ENCODE data around the gene RANBP9. TPM values are rescaled to one million over a fixed set of nuclear protein-coding genes. Genes with fewer than 3 reads are reported as not detected.

Gene RANBP9
- total and polyA plus RNA-seq, 2 donors from 2014 or later: 16.4 to 29.0 TPM

DNA sequence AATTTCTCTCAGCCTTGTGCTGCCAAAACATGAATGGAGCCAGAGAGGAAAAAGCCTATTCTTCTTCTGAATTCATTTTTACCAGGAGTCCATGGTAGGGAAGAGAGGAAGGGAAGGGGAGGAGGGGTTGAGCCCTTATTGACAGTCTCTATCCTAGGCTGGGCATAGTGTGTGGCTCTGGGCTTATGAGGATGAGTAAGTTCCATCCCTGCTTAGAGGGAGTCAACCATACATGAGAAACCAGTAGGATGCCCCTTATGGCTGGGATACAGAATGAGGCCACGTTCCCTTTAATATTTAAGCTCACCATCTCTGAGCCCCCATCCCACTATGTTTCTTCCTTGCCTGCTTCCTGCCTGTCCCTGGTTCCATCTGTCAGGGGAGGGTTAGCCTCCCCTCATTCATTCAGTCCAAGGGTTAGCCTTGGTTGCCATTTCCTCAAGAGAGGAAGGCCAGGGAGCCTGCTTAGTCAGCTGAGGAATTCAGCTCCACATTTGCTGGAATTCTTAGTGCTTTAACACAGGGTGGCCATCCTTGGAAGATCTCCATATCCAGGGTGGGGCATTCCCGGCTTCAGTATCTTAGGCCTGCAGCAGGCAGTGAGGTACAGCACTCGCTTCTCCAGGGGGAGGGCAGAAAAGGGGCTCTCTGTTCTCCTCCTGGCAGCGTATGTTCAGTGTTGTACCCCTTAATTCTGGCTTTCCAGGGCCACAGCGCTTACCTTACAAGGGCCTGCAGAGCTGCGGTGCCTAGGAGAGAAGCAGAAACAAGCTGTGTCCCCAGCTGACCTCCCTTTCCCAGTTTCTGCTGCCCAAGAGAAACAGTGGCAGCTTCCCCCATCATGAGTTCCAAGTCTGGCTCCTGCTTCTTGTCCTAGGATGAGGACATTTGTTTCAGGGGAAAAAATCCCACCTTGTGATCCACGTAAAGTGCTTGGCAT is 124.8 kb downstream of the RANBP9 start:
- H3K9me3 ChIP-seq (ENCODE audit: control insufficient read depth in 2 of 3, insufficient read depth in 1 of 3, low read length in 3 of 3): no peaks in the 10 kb centered on the region
- intact Hi-C loops (cut with DNase I): no loop called here
- no peak for TF ChIP-seq CTCF (IDR thresholded peaks at IDR 0.05; ENCODE audit: borderline replicate concordance, extremely low read depth, insufficient read depth)
- H3K9ac ChIP-seq (ENCODE audit: low read length in 3 of 3): no peak overlapping the region
- FAIRE-seq (no peak), DNase-seq (no peak)
- H3K36me3 ChIP-seq (ENCODE audit: control insufficient read depth in 2 of 3, insufficient read depth in 3 of 3, low read length in 3 of 3): peaks cover 0 to 25% (median 10%) of the 10 kb centered on the region in 3 donors
- H3K27ac ChIP-seq (ENCODE audit: low read depth in 2 of 2, low read length in 2 of 2): no peak overlapping the region
- H3K4me3 ChIP-seq (ENCODE audit: low read length in 3 of 3): no peak overlapping the region
- no peaks in the 10 kb centered on the region for H3K4me1 ChIP-seq (ENCODE audit: control insufficient read depth in 2 of 3, insufficient read depth in 2 of 3, low read depth in 1 of 3, low read length in 3 of 3)
- no peaks in the 10 kb centered on the region for H3K27me3 ChIP-seq (ENCODE audit: control insufficient read depth, insufficient read depth, low read length)

DNA sequence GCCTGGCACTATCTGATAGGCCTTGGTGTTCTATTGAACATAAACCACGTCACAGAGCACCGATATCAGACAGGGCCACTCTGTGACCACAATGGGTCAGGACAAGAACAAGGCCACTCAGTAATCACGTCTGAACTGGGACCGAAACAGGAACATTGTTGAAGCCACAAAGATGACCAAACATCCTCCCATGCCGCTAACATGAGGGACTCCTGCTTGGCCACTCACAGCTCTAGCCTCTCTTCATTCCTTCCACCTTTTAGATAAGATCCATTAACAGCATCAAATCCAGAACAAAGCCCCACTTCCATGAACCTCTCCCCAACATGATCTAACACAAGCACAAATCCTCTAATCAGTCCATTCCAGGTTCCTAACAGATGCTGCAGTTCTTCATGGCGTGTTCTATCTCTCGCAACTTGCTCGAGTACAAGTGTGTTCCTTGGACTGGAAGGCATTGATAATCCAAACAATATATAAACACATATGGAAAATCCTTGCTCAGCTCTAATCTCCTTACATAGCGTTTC is 129.9 kb downstream of the RANBP9 start:
- no peak overlapping the region for H3K4me3 ChIP-seq (ENCODE audit: low read length in 3 of 3)
- no peak for TF ChIP-seq CTCF (IDR thresholded peaks at IDR 0.05; ENCODE audit: borderline replicate concordance, extremely low read depth, insufficient read depth)
- no peak overlapping the region for H3K27ac ChIP-seq (ENCODE audit: low read depth in 2 of 2, low read length in 2 of 2)
- H3K9ac ChIP-seq (ENCODE audit: low read length in 3 of 3): no peak overlapping the region
- intact Hi-C loops (cut with DNase I): no loop called here
- H3K27me3 ChIP-seq (ENCODE audit: control insufficient read depth, insufficient read depth, low read length): no peaks in the 10 kb centered on the region
- peaks cover 0 to 2% (median 0%) of the 10 kb centered on the region in 3 donors for H3K9me3 ChIP-seq (ENCODE audit: control insufficient read depth in 2 of 3, insufficient read depth in 1 of 3, low read length in 3 of 3)
- H3K36me3 ChIP-seq (ENCODE audit: control insufficient read depth in 2 of 3, insufficient read depth in 3 of 3, low read length in 3 of 3): peaks cover 0 to 6% (median 0%) of the 10 kb centered on the region in 3 donors
- FAIRE-seq (no peak), DNase-seq (no peak)
- H3K4me1 ChIP-seq (ENCODE audit: control insufficient read depth in 2 of 3, insufficient read depth in 2 of 3, low read depth in 1 of 3, low read length in 3 of 3): no peaks in the 10 kb centered on the region

- no peaks in the 10 kb centered on the region for H3K27me3 ChIP-seq (ENCODE audit: control insufficient read depth, insufficient read depth, low read length)
- peaks cover 0 to 1% (median 0%) of the 10 kb centered on the region in 3 donors for H3K4me1 ChIP-seq (ENCODE audit: control insufficient read depth in 2 of 3, insufficient read depth in 2 of 3, low read depth in 1 of 3, low read length in 3 of 3)
- intact Hi-C loops (cut with DNase I): no loop called here
- peaks cover 0 to 6% (median 0%) of the 10 kb centered on the region in 3 donors for H3K36me3 ChIP-seq (ENCODE audit: control insufficient read depth in 2 of 3, insufficient read depth in 3 of 3, low read length in 3 of 3)
- TF ChIP-seq CTCF (IDR thresholded peaks at IDR 0.05; ENCODE audit: borderline replicate concordance, extremely low read depth, insufficient read depth): no peak
- H3K27ac ChIP-seq (ENCODE audit: low read depth in 2 of 2, low read length in 2 of 2): no peak overlapping the region
- H3K4me3 ChIP-seq (ENCODE audit: low read length in 3 of 3): no peak overlapping the region
- no peak for DNase-seq
- H3K9ac ChIP-seq (ENCODE audit: low read length in 3 of 3): no peak overlapping the region
- peaks cover 0 to 4% (median 0%) of the 10 kb centered on the region in 3 donors for H3K9me3 ChIP-seq (ENCODE audit: control insufficient read depth in 2 of 3, insufficient read depth in 1 of 3, low read length in 3 of 3)
- no peak for FAIRE-seq
Observed at GRCh38 chr6:13579911-13580310, 131.7 kb downstream of the RANBP9 start.

Measured in kidney (tissue), 14 donors.